ENCODE measurements around the gene SESN2.

Gene SESN2

GRCh38 chr1:28249866-28250295 is 9.4 kb upstream of the SESN2 start:
- peak; percentile 49 for DNase-seq

- DNase-seq, result no peak
These were observed 3.0 kb upstream of the SESN2 start for GRCh38 chr1:28256197-28256827.

GRCh38 chr1:28257736-28258135 is 1.6 kb upstream of the SESN2 start:
- DNase-seq, result no peak

- peak; percentile 28 for DNase-seq
These were observed 578 bp upstream of the SESN2 start for GRCh38 chr1:28258628-28259251.

- peak; percentile 79 for DNase-seq
These were observed 850 bp downstream of the SESN2 start for GRCh38 chr1:28259934-28260802.

GRCh38 chr1:28260803-28261174 is 1.5 kb downstream of the SESN2 start:
- DNase-seq, result no peak

GRCh38 chr1:28264897-28265296 is 5.6 kb downstream of the SESN2 start:
- no peak for DNase-seq

- DNase-seq, result no peak
These were observed 6.3 kb downstream of the SESN2 start for GRCh38 chr1:28265577-28265976.

GRCh38 chr1:28266920-28267322 is 7.6 kb downstream of the SESN2 start:
- no peak for DNase-seq

- DNase-seq, result no peak
These were observed 8.3 kb downstream of the SESN2 start for GRCh38 chr1:28267633-28268032.

- DNase-seq, result no peak
These were observed 10.2 kb downstream of the SESN2 start for GRCh38 chr1:28269529-28269928.

GRCh38 chr1:28272215-28272852 is 13.0 kb downstream of the SESN2 start:
- DNase-seq, result no peak

- DNase-seq, result no peak
These were observed 14.0 kb downstream of the SESN2 start for GRCh38 chr1:28273216-28273860.

GRCh38 chr1:28278763-28279162 is 19.4 kb downstream of the SESN2 start:
- DNase-seq, result no peak

GRCh38 chr1:28279721-28280120 is 20.4 kb downstream of the SESN2 start:
- DNase-seq, result no peak

- DNase-seq, result no peak
These were observed 21.2 kb downstream of the SESN2 start for GRCh38 chr1:28280501-28280900.

GRCh38 chr1:28280977-28281381 is 21.7 kb downstream of the SESN2 start:
- no peak for DNase-seq

GRCh38 chr1:28281608-28282425 is 22.5 kb downstream of the SESN2 start:
- DNase-seq, result no peak

- DNase-seq, result no peak
These were observed 23.4 kb downstream of the SESN2 start for GRCh38 chr1:28282426-28283407.

GRCh38 chr1:28286111-28286510 is 26.8 kb downstream of the SESN2 start:
- DNase-seq, result no peak

GRCh38 chr1:28288487-28288886 is 29.2 kb downstream of the SESN2 start:
- DNase-seq, result no peak

All from fibroblast of skin of right biceps (primary cell).